Measurements from ENCODE around the gene RAD51B.

RAD51B gene

GRCh38 chr14:68522510-68523325 lies 703.1 kb downstream of the RAD51B start:
- no peak for DNase-seq

DNA sequence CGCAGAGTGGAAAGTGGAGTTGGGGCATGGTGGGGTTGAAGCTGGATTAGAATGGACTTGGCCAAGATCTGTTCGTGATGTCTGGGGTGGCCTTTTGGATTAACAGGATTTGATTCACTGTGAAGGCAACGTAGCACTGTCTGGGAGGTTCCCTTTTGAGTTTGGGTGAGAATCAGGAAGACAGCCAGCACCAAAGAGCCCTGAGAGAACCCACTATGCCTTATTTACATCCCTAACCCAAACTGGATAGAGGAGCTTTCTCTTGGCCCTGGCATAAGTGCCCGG lies 703.7 kb downstream of the RAD51B start:
- DNase-seq: no peak

DNA sequence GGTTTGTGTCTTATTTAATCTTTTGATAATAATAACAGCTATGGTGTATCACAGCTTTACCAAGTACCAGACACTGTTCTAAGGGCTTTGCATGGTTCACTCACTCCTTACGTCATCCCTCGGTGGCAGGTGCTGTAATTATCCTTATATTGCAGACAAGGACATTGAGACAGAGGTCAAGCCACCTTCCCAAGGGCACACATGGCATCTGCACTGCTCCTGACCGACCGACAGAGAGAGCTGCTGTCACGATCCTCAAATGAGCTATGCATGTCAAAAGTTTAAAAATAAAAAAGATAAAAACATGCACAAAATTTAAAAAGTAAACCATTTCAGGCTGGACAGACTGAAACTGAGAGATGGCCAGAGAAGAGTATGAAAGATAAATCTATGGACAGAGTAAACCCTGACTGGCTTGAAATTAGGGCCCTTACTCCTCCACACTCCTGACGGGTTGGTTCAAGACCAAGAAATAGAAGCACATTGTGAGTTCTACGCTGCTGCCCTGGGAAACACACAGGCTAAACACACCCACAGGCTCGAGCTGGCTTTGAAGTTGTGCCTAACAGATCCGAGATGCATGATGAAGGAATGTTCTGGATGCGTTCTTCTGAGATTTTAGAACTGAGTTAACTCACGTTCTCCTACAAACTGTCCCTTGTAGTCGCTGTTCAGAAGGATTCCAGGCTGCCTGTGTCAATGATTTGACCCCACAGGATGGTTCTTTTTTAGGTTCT lies 704.6 kb downstream of the RAD51B start:
- no peak for DNase-seq

- no peak for DNase-seq
Measured at GRCh38 chr14:68525516-68525915, 705.9 kb downstream of the RAD51B start.

GRCh38 chr14:68526512-68527091 lies 707.0 kb downstream of the RAD51B start:
- no peak for DNase-seq

DNA sequence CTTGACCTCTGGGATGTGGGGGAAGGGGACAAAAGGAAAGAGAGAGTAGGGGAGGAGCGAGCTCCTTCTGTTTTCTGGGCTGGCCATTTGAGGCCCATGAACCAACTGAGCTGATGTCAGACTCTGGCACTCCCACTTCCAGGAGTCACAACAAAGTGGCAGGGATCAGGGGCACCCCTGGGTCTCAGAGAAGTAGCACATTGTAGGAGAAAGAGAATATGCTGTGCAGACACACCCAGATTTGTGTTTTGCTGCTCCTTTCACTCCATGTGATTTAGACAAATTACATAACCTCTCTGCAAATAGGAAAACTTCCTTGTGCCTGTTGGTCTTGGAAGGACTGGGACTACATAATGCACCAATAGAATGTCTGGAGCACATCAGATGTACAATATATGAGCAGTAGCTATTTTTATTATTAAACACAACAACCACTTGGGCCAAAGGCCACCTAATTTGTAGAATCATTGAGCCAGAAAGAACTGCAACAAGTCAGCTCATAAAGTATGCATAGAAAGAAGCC lies 707.8 kb downstream of the RAD51B start:
- DNase-seq: no peak

DNA sequence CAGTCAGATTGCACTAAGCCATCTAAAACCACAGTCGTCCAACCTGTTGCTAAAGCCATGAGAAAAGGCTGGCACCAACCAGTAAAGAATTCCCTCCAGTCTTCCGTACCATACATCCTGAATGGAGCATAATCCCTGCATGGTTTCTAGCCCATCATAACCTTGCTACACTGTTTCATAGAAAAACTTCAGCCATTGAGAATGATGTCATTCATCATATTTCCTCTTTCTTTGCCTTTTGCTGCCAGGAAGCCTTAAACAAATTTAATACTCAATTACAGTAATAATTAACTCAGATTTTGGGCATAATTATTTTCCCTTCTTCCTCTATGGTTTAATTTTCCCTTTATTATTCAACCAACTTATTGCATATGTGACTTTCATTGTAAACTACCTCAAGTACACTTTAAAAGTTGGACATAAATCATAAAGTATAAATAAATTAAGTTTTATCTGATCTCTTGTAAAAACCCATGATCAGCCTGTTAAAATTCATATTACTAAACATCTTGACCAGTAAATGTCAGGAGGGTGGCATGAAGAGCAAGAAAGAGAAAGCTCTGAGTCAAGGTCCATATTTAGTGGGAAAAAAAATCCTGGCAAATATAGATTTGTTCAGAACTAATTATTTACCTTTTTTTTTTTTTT lies 708.6 kb downstream of the RAD51B start:
- no peak for DNase-seq

GRCh38 chr14:68530443-68530842 lies 710.9 kb downstream of the RAD51B start:
- DNase-seq: no peak

GRCh38 chr14:68532496-68532895 lies 712.9 kb downstream of the RAD51B start:
- DNase-seq: no peak

DNA sequence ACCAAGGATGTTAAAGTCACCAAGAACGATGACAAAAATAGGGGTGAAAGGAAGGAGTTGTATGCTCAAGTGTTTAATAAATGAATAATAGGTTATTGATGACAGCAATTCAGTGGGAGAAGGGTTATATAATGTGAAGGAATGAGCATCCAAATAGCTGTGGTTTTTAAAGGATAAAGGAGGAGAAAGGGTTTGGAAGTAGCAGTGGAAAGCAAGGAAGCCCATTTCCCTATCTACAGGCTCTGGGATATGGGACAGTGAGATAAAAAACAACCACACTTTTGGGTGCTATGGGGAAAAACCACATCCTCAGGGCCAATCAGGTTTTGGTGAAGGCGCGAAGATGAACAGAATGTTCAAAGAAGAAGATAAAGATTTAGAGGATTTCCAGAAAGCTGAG lies 714.7 kb downstream of the RAD51B start:
- DNase-seq: no peak

GRCh38 chr14:68535404-68536017 lies 715.9 kb downstream of the RAD51B start:
- no peak for DNase-seq

DNA sequence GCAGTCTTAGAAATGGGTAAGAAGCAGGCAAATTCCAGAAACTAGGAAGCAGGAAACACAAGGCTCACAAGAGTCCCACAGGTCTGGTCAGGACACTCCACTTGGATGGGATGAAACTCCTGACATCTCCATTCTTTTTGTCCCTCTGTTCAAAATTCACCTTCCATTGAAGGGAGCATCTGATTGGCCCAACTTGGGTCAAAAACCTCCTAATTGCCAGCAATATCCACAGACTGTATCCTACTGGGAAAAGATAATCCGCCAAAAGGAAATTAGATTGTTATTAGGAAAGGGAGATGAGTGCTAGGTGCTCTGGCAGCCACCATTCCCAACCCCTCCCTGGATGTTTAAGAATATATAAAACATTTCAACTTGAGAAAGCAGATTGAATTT lies 716.4 kb downstream of the RAD51B start:
- no peak for DNase-seq

GRCh38 chr14:68538639-68539038 lies 719.1 kb downstream of the RAD51B start:
- no peak for DNase-seq

DNA sequence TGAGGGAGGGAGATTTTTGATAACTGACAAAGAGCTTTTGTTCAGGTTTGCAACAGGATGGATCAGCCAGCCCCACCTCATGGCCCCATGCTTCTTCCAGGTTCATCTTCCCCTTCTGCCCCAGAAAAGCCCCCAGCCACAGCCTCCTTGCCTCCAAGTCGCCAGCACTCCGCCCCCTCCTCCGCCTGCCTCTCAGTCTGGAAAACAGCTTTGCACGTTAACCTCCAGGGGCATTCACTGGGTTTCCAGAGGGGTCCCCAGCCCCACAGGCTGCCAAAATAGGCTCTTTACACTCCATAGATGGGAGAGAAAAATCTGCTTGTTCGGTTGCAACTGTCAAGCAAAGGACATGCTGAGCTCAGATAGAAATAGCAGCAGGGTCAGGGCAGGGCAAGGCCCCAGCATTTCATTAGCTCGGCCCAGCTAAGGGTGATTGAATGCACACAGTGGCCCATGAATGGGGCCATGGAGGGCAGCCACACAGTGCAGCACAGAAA lies 719.7 kb downstream of the RAD51B start:
- no peak for DNase-seq

DNA sequence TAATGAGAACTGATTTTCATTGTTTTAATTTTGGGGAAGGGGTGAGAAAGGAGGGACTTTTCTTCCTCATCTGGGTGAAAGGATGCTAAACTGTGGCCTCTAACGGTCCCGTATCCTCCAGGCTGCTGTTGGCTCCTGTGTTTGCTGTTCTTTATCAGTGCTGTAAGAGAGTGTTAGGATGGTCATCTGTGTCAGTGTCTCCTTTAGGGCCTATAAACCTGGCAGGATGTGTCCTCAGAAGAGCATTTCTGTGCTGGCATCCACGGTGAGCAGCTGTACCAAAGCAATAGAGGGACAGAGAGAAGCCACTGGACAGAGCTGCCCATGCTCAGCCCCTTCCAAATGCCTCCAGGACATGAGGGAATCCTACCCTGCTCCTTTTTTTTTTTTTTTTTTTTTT lies 720.2 kb downstream of the RAD51B start:
- no peak for DNase-seq

DNA sequence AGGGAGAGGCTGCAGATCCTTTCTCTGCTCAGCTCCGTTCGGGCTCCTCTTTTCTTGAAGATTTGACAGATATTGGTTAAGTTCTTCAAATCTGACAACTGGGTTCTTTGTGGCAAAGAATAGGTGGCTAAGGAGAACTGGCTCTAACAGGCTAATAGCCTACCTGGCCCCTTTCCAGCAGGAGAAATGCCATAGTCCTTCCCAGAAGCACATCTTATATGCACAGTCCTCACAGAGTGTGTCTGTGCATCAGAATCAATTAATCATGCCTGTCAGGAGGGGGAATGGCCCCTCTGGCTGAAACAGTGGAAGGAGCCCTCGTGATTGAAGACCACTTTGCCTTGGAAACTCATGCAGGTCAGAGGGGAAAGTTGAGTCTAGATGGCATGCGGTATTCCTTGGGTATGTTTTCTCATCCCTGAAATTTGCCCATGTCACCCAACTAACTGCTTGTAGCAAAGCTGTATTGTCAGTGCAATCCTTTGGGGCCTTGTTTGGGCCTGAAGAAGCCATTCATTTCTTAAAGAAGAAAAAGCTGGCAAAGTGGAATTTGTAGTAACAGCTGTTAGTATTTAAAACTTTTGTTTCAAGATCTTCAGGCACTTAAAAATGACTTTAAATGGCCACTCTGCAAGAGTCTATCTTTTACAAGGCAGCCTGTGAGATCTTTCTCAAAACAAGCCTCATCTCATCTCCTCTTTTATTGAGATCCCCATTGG lies 721.8 kb downstream of the RAD51B start:
- DNase-seq: no peak

- no peak for DNase-seq
Measured at GRCh38 chr14:68542346-68542745, 722.8 kb downstream of the RAD51B start.

DNA sequence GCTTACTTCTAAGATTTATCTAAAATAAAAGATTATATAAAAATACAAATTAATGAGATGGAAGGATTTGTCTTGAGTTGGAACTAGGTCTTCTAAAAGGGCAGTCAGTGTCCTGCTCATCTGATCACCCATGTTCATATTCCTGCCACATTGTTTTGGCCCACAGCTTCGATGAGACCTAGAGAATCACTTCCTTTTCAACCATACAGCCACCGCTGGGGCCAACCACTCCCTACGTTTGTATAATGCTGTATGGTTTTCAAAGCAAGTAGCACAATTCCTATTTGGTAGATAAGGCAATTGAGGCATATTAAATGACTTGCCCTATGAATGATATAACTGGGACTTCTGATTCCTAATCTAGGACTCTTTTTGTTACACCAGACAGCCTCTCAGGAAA lies 723.9 kb downstream of the RAD51B start:
- no peak for DNase-seq

DNA sequence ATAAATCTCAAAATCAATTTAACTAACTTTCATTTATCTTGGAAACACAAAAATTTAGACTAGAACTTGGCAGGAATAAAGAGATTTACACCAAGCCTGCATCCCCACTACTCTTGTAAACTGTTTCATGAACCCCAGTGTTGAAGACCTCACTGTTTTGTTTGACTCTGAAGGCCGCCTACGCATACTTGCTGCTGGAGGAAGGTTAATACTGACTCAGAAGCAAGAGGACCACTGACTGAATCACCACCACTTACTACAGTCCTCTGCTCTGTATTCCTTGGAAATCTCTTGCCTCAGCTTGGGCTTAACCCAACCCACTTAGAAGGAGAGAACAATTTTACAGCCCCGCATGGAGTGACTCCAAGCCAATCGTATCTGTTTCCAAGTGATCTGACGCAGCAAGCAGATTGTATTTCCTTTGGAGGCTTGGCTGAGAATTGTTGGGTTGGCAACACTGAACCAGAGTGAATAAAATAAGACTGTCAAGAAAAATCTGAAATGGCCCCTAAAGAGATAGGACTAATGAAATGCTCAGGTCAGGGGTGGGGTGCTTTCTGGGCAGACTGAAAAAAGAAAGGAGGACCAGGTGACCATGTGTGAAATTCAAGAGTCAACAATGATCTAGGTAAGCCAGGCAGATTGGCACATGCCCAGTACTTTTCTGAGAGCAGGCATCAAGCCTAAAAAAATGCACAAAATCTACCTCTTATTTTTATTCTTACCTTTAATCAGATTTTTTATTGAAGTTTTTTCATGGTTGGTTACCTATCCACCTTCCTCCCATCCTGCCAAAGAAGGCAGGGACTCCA lies 724.7 kb downstream of the RAD51B start:
- no peak for DNase-seq

DNA sequence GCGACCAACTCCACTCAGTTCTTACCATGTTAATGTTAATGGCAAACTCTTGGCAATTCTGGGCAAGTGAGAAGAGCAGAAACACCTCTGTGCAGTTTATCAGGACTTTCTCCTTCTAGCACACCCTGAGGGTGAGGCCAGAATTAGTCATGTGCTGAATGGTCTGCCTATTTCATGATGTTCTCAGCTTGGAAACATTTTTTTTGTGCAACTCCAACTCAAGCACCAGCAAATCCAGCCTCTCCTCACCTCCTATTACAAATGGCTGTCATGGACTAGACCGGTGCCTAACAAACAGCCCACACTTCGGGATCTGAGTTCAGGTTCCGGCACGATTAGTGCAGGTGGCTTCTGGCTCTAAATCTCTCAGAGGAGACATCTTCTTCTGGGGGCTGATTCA lies 727.3 kb downstream of the RAD51B start:
- no peak for DNase-seq
